Stomach (tissue), 4 donors: ENCODE data around the gene NHS.

Experiments
- CTCF ChIP-seq, 7 experiments: fragments of 450-650 bp in 4 of 7; fragments of 200-600 bp in 3 of 7; sonication (generic) in 3 of 7; IDR thresholded peaks; one replicate each; pipeline ENCODE4 v1.5.1; 2016 to 2019; ENCODE audit warnings: antibody characterized with exemption in 7 of 7, control low read depth in 2 of 7, mild to moderate bottlenecking in 1 of 7
- POLR2A ChIP-seq, 4 donors: fragments of 450-650 bp; IDR thresholded peaks; one replicate each; pipeline ENCODE4 v1.6.1; 2016; ENCODE audit warnings: antibody characterized with exemption in 4 of 4, control low read depth in 2 of 4, mild to moderate bottlenecking in 1 of 4, moderate library complexity in 1 of 4

GRCh38 chrX:17553961-17554482, 179.0 kb downstream of the NHS start:
- TF ChIP-seq POLR2A (IDR thresholded peaks at IDR 0.05) (no peak), CTCF (IDR thresholded peaks at IDR 0.05) (no peak)
